H1 (cell line): ENCODE data around the gene PNPLA1. TPM values are rescaled to one million over a fixed set of nuclear protein-coding genes. Genes with fewer than 3 reads are reported as not detected.

Experiments used
- CTCF ChIA-PET: fragments of 300-600 bp; sonication (Branson Sonifier 250); formaldehyde crosslinking; loops from one replicate; lab custom pipeline; 2021; ENCODE audit not compliant: partially characterized antibody; lab: Charles Lee
- POLR2A ChIA-PET: fragments of 300-600 bp; sonication (Branson Sonifier 250); formaldehyde crosslinking; loops from one replicate; lab custom pipeline; 2021; ENCODE audit warnings: inconsistent platforms; ENCODE audit not compliant: partially characterized antibody; lab: Charles Lee
- DNase-seq, 2 experiments: peaks; one replicate each; pipeline versions ENCODE4 v3.0.0 to v3.0.0-alpha.2; 2010 to 2022; ENCODE audit warnings: low spot score in 2 of 2, low read depth in 1 of 2, mixed read lengths in 1 of 2
- FAIRE-seq: peaks from 2 replicates; lab custom pipeline; 2011; peaks lifted over from hg19 to GRCh38; lab: Jason Lieb, UNC
- H2AFZ ChIP-seq: 2 replicates; pipeline ENCODE4 v1.8.1; 2012; ENCODE audit warnings: low read length, inconsistent platforms
- H2AK5ac ChIP-seq: 2 replicates; pipeline ENCODE4 v1.6.1; 2013; ENCODE audit warnings: low read depth, low read length
- H2BK120ac ChIP-seq: replicated peaks from 2 replicates; pipeline ENCODE3; 2013; ENCODE audit warnings: low read depth, low read length, inconsistent platforms
- H2BK12ac ChIP-seq: 2 replicates; pipeline ENCODE4 v1.6.1; 2013; ENCODE audit warnings: low read depth, low read length
- H2BK15ac ChIP-seq: 2 replicates; pipeline ENCODE4 v1.6.1; 2013; ENCODE audit warnings: low read length
- H2BK20ac ChIP-seq: 2 replicates; pipeline ENCODE4 v1.6.1; 2013; ENCODE audit warnings: low read length
- H2BK5ac ChIP-seq: 2 replicates; pipeline ENCODE4 v1.6.1; 2013; ENCODE audit warnings: low read depth, low read length
- H3K14ac ChIP-seq: 2 replicates; pipeline ENCODE4 v1.6.1; 2013; ENCODE audit warnings: inconsistent platforms; ENCODE audit not compliant: insufficient read length
- H3K18ac ChIP-seq: 2 replicates; pipeline ENCODE4 v1.6.1; 2013; ENCODE audit warnings: low read length; ENCODE audit errors: extremely low read depth
- H3K23ac ChIP-seq: 2 replicates; pipeline ENCODE4 v1.6.1; 2013; ENCODE audit warnings: inconsistent platforms; ENCODE audit not compliant: insufficient read length
- H3K23me2 ChIP-seq: 2 replicates; pipeline ENCODE4 v1.6.1; 2013; ENCODE audit warnings: low read depth, low read length
- H3K27ac ChIP-seq: 2 replicates; pipeline ENCODE4 v1.6.1; 2011; ENCODE audit warnings: low read depth, low read length, inconsistent platforms
- H3K27me3 ChIP-seq, 4 experiments: replicated peaks in 1 of 4; 1 replicate in 1 of 4; 2 replicates in 3 of 4; pipeline versions ENCODE4 v1.6.1 to v1.8.1; 2011 to 2013; ENCODE audit warnings: low read length in 3 of 4, mild to moderate bottlenecking in 3 of 4, inconsistent platforms in 2 of 4, mixed read lengths in 2 of 4, moderate library complexity in 1 of 4; ENCODE audit not compliant: control insufficient read depth in 3 of 4, insufficient read depth in 3 of 4; ENCODE audit errors: extremely low read depth in 1 of 4
- H3K36me3 ChIP-seq, 4 experiments: 2 replicates each; pipeline versions ENCODE4 v1.6.1 to v1.8.1; 2011 to 2013; ENCODE audit warnings: mild to moderate bottlenecking in 4 of 4, low read length in 3 of 4, moderate library complexity in 2 of 4, control low read depth in 1 of 4, inconsistent platforms in 1 of 4; ENCODE audit not compliant: insufficient read depth in 4 of 4, control insufficient read depth in 2 of 4
- H3K4ac ChIP-seq: replicated peaks from 2 replicates; pipeline ENCODE3; 2013; ENCODE audit warnings: low read length, low read depth, mixed read lengths, inconsistent platforms; ENCODE audit not compliant: insufficient read length
- H3K4me1 ChIP-seq, 4 experiments: replicated peaks in 1 of 4; 1 replicate in 1 of 4; 2 replicates in 3 of 4; pipeline versions ENCODE4 v1.6.1 to v1.8.1; 2011 to 2013; ENCODE audit warnings: low read length in 3 of 4, inconsistent platforms in 2 of 4, mixed read lengths in 1 of 4; ENCODE audit not compliant: insufficient read depth in 4 of 4, control insufficient read depth in 3 of 4
- H3K4me2 ChIP-seq, 2 experiments: 2 replicates each; pipeline versions ENCODE4 v1.6.1 to v1.8.1; 2011 to 2013; ENCODE audit warnings: low read depth in 2 of 2, low read length in 2 of 2, control low read depth in 1 of 2, inconsistent platforms in 1 of 2, mild to moderate bottlenecking in 1 of 2; ENCODE audit not compliant: insufficient read depth in 1 of 2
- H3K4me3 ChIP-seq, 4 experiments: fragments of 200-600, 300-600 bp in 1 of 4; sonication (generic), shearing (Covaris generic), sonication (Bioruptor Twin) in 1 of 4; 2 replicates each; pipeline versions ENCODE4 v1.5.1 to v1.8.1; 2011 to 2016; ENCODE audit warnings: low read length in 4 of 4, low read depth in 3 of 4, control low read depth in 2 of 4, inconsistent platforms in 2 of 4, mild to moderate bottlenecking in 2 of 4, mixed read lengths in 1 of 4, moderate library complexity in 1 of 4; ENCODE audit not compliant: insufficient read depth in 2 of 4; ENCODE audit errors: extremely low read depth in 1 of 4
- H3K56ac ChIP-seq: replicated peaks from 2 replicates; pipeline ENCODE3; 2013; ENCODE audit warnings: low read depth, mild to moderate bottlenecking, mixed read lengths, low read length, inconsistent platforms; ENCODE audit not compliant: insufficient read length
- H3K79me1 ChIP-seq: 2 replicates; pipeline ENCODE4 v1.6.1; 2013; ENCODE audit warnings: low read depth, low read length, control low read depth
- H3K79me2 ChIP-seq, 2 experiments: 2 replicates each; pipeline versions ENCODE4 v1.6.1 to v1.8.1; 2012 to 2013; ENCODE audit warnings: low read length in 2 of 2, mild to moderate bottlenecking in 2 of 2, inconsistent platforms in 1 of 2; ENCODE audit not compliant: insufficient read depth in 2 of 2, control insufficient read depth in 1 of 2
- H3K9ac ChIP-seq, 4 experiments: replicated peaks in 1 of 4; 1 replicate in 1 of 4; 2 replicates in 3 of 4; pipeline versions ENCODE4 v1.6.1 to v1.8.1; 2011 to 2013; ENCODE audit warnings: low read depth in 3 of 4, low read length in 3 of 4, control low read depth in 2 of 4, mild to moderate bottlenecking in 2 of 4, moderate library complexity in 2 of 4, inconsistent platforms in 1 of 4; ENCODE audit errors: extremely low read depth in 1 of 4
- H3K9me3 ChIP-seq, 2 experiments: 2 replicates each; pipeline versions ENCODE4 v1.6.1 to v1.8.1; 2012 to 2013; ENCODE audit warnings: mild to moderate bottlenecking in 2 of 2, moderate library complexity in 2 of 2, control low read depth in 1 of 2, inconsistent platforms in 1 of 2, low read depth in 1 of 2, low read length in 1 of 2, mixed read lengths in 1 of 2; ENCODE audit not compliant: insufficient read depth in 2 of 2
- H4K20me1 ChIP-seq, 2 experiments: replicated peaks in 1 of 2; 2 replicates each; pipeline versions ENCODE3 to v1.8.1; 2011 to 2013; ENCODE audit warnings: inconsistent platforms in 2 of 2, low read length in 2 of 2, mild to moderate bottlenecking in 1 of 2; ENCODE audit not compliant: insufficient read depth in 2 of 2, control insufficient read depth in 1 of 2
- H4K5ac ChIP-seq: 2 replicates; pipeline ENCODE4 v1.6.1; 2013; ENCODE audit warnings: low read length, low read depth, mixed read lengths, inconsistent platforms; ENCODE audit not compliant: insufficient read length
- H4K8ac ChIP-seq: 2 replicates; pipeline ENCODE4 v1.8.0; 2013; ENCODE audit warnings: mild to moderate bottlenecking, moderate library complexity, low read length, inconsistent platforms; ENCODE audit not compliant: insufficient read depth; ENCODE audit errors: extremely low read depth
- H4K91ac ChIP-seq: replicated peaks from 2 replicates; pipeline ENCODE3; 2013; ENCODE audit warnings: low read length, mixed read lengths, inconsistent platforms; ENCODE audit not compliant: insufficient read length
- CBX8 ChIP-seq: fragments of 300-800, 300-1000 bp; sonication (generic); IDR thresholded peaks from 2 replicates; pipeline ENCODE4 v1.7.1; 2016; ENCODE audit warnings: low read depth, low read length, borderline replicate concordance
- CHD2 ChIP-seq: IDR thresholded peaks from 2 replicates; pipeline ENCODE4 v1.6.1; 2012; ENCODE audit warnings: low read length, improper control_type of control experiment
- GABPA ChIP-seq: IDR thresholded peaks from 2 replicates; pipeline ENCODE4 v1.6.1; 2011; ENCODE audit warnings: mild to moderate bottlenecking, low read length, moderate library complexity, borderline replicate concordance; ENCODE audit not compliant: insufficient read depth
- JUND ChIP-seq: IDR thresholded peaks from 2 replicates; pipeline ENCODE4 v1.6.1; 2011; ENCODE audit warnings: mild to moderate bottlenecking, improper control_type of control experiment, low read length
- KDM4A ChIP-seq: IDR thresholded peaks from one replicate; pipeline ENCODE4 v1.7.1; 2012; ENCODE audit warnings: low read depth, mild to moderate bottlenecking, moderate library complexity, low read length, inconsistent platforms; ENCODE audit not compliant: severe bottlenecking
- NRF1 ChIP-seq: IDR thresholded peaks from 2 replicates; pipeline ENCODE4 v1.6.1; 2011; ENCODE audit warnings: mild to moderate bottlenecking, low read depth, low read length, improper control_type of control experiment
- SUZ12 ChIP-seq: fragments of 200-600 bp; sonication (generic); IDR thresholded peaks from 2 replicates; pipeline ENCODE4 v1.6.1; 2012; ENCODE audit warnings: mild to moderate bottlenecking, inconsistent platforms, low read length, moderate library complexity, mixed read lengths
- ZNF274 ChIP-seq: IDR thresholded peaks from 2 replicates; pipeline ENCODE4 v1.7.0; 2012; ENCODE audit warnings: low read length, borderline replicate concordance; ENCODE audit errors: extremely low read depth
- WGBS, 2 experiments: shearing (Covaris generic) in 1 of 2; methylation state at CpG; one replicate each; pipeline versions ENCODE4 v1.1.6 to v1.1.7; 2013 to 2015; ENCODE audit warnings: low lambda C conversion rate in 2 of 2, mixed read lengths in 2 of 2, inconsistent platforms in 1 of 2, low coverage in 1 of 2, missing lambda C conversion rate in 1 of 2; ENCODE audit not compliant: insufficient replicate concordance in 2 of 2, insufficient coverage in 1 of 2, insufficient read length in 1 of 2; ENCODE audit errors: extremely low coverage in 1 of 2, missing lambda C conversion rate in 1 of 2; 5-methylcytosine and 5-hydroxymethylcytosine counted together
- polyA plus RNA-seq, 7 experiments: library from polyadenylated mRNA; depleted of rRNA in 3 of 7; stranded (reverse) in 5 of 7; unstranded in 2 of 7; fragments of >200 nt in 5 of 7; fragments of 200-250 nt in 2 of 7; gene quantifications; 1 replicate in 5 of 7; 2 replicates in 1 of 7; 4 replicates in 1 of 7; pipeline versions ENCODE4 v1.2.1 to v1.2.3, GENCODE V29; 2011 to 2013; ENCODE audit warnings: missing spikeins in 2 of 7, mixed read lengths in 2 of 7
- total RNA-seq: library from RNA; stranded (reverse); fragmentation: NEBNext Ultra II Directional; extraction: Animal tissue kit (Norgen Biotek cat#: 25700); gene quantifications from 2 replicates; pipeline ENCODE4 v1.2.1, GENCODE V29; 2021

The PNPLA1 gene
- total and polyA plus RNA-seq, 2 of the 8 experiments (the other 6 are each of a cell fraction or from before 2014, with no cell fraction given): not detected

- TF ChIP-seq JUND (no peak), SUZ12 (no peak), NRF1 (no peak), GABPA (no peak), CBX8 (no peak), KDM4A (no peak), ZNF274 (no peak), CHD2 (no peak)
- H3K4me2 ChIP-seq: no peak overlapping the region
- H3K18ac ChIP-seq: no peak overlapping the region
- H2BK15ac ChIP-seq: no peak overlapping the region
- no peak overlapping the region for H2BK120ac ChIP-seq
- H3K4ac ChIP-seq: no peak overlapping the region
- H3K27ac ChIP-seq: no peak overlapping the region
- DNase-seq: no peak
- H4K20me1 ChIP-seq: no peaks in the 10 kb centered on the region
- FAIRE-seq: no peak
- no peak overlapping the region for H2AFZ ChIP-seq
- no peak overlapping the region for H3K4me3 ChIP-seq
- H3K9ac ChIP-seq: no peak overlapping the region
- H3K79me2 ChIP-seq: no peaks in the 10 kb centered on the region
- no peak overlapping the region for H2BK5ac ChIP-seq
- no peak overlapping the region for H4K8ac ChIP-seq
- no peak overlapping the region for H3K23ac ChIP-seq
- H3K79me1 ChIP-seq: no peaks in the 10 kb centered on the region
- no peak overlapping the region for H2BK12ac ChIP-seq
- H3K27me3 ChIP-seq: no peaks in the 10 kb centered on the region
- H2AK5ac ChIP-seq: no peak overlapping the region
- no peak overlapping the region for H3K56ac ChIP-seq
- POLR2A ChIA-PET: interaction anchor here (1.6 kb wide), 1 partner anchor 27 kb away, joined by 4 read pairs; no protein-coding TSS in a partner anchor
- 82% methylated on average over 7 of the region's 7 CpGs; no CpG with 5 or more reads in 1 of the 2 experiments for WGBS, 2 experiments
- H4K91ac ChIP-seq: no peak overlapping the region
- H3K14ac ChIP-seq: no peak overlapping the region
- no peaks in the 10 kb centered on the region for H3K36me3 ChIP-seq
- H4K5ac ChIP-seq: no peak overlapping the region
- H3K9me3 ChIP-seq: no peaks in the 10 kb centered on the region
- no peaks in the 10 kb centered on the region for H3K4me1 ChIP-seq
- CTCF ChIA-PET: interaction anchor here (0.6 to 10.9 kb wide), 4 partner anchors 10 to 19 kb away, joined by 3 to 137 read pairs (median 4); no protein-coding TSS in a partner anchor
- no peak overlapping the region for H2BK20ac ChIP-seq
- H3K23me2 ChIP-seq: no peaks in the 10 kb centered on the region
Measured at GRCh38 chr6:36297511-36297910, 27.7 kb downstream of the PNPLA1 start.
